Measurements from ENCODE around the gene PPP1R8. TPM values are rescaled to one million over a fixed set of nuclear protein-coding genes. Genes with fewer than 3 reads are reported as not detected.

The PPP1R8 gene
- total RNA-seq, 1 experiment from 2014 or later, result 57.4 TPM

- Histone ChIP-seq H3K4me1 (ENCODE audit: control insufficient read depth in 1 of 2, insufficient read depth in 2 of 2, low read length in 2 of 2) (no peaks in the 10 kb centered on the region), H3K9ac (ENCODE audit: low read length) (no peak overlapping the region), H2AFZ (ENCODE audit: low read depth, low read length, poor library complexity, severe bottlenecking) (no peak overlapping the region), H3K4me2 (ENCODE audit: low read length) (no peak overlapping the region), H3K9me3 (ENCODE audit: control insufficient read depth in 1 of 2, insufficient read depth in 1 of 2, low read depth in 1 of 2, low read length in 2 of 2) (no peaks in the 10 kb centered on the region), H3K36me3 (ENCODE audit: control insufficient read depth in 1 of 2, insufficient read depth in 2 of 2, low read length in 2 of 2) (peaks cover 0 to 2% of the 10 kb centered on the region in 2 experiments; a peak in 1 of 4 replicates), H3K79me2 (ENCODE audit: insufficient read depth, low read length) (no peaks in the 10 kb centered on the region), H3K27ac (ENCODE audit: low read depth, low read length) (no peak overlapping the region), H4K20me1 (ENCODE audit: insufficient read depth) (no peaks in the 10 kb centered on the region), H3K27me3 (ENCODE audit: insufficient read depth, low read length) (no peaks in the 10 kb centered on the region), H3K9me2 (ENCODE audit: insufficient read depth) (no peaks in the 10 kb centered on the region), H3K4me3 (replicated peaks in 1 of 2; ENCODE audit: low read depth in 1 of 2, low read length in 2 of 2) (no peak overlapping the region)
- RAD21 ChIA-PET (ENCODE audit: low non-redundant PET in 1 of 2, low total read pairs in 2 of 2, uncharacterized antibody in 2 of 2, unreplicated experiment in 2 of 2), result no interaction called here
- POLR2A ChIA-PET, result no interaction called here
- BruUV-seq (replicated peaks), result no TSS peak
- ATAC-seq, result no peak
- no peak for DNase-seq (ENCODE audit: low read depth, low spot score)
- CTCF ChIA-PET, result no interaction called here
- TF ChIP-seq POLR2AphosphoS5 (IDR thresholded peaks at IDR 0.05; ENCODE audit: low read depth, low read length) (no peak), CTCF (IDR thresholded peaks at IDR 0.05 in 2 of 3, conservative IDR thresholded peaks at IDR 0.05 in 1 of 3; ENCODE audit: borderline replicate concordance in 1 of 3, insufficient read depth in 1 of 3, low read depth in 2 of 3, low read length in 2 of 3) (no peak), EZH2phosphoT487 (IDR thresholded peaks at IDR 0.05; ENCODE audit: borderline replicate concordance) (no peak), REST (IDR thresholded peaks at IDR 0.05; ENCODE audit: low read depth) (no peak), ZFX (IDR thresholded peaks at IDR 0.05) (no peak), YY1 (IDR thresholded peaks at IDR 0.05; ENCODE audit: extremely low read depth, insufficient replicate concordance, low read depth, low read length) (no peak), POLR2A (IDR thresholded peaks at IDR 0.05; ENCODE audit: borderline replicate concordance, extremely low read depth, insufficient read depth, insufficient read length) (no peak), ZBTB33 (IDR thresholded peaks at IDR 0.05; ENCODE audit: extremely low read depth, insufficient replicate concordance, low read length) (no peak), ZNF274 (IDR thresholded peaks at IDR 0.05; ENCODE audit: low read depth, low read length) (no peak)
- intact Hi-C loops (cut with micrococcal nuclease), result no loop called here
These were observed 18.7 kb upstream of the PPP1R8 start for GRCh38 chr1:27811741-27812500.
